PC-3 (cell line): ENCODE results near the gene PEX14. TPM values are rescaled to one million over a fixed set of nuclear protein-coding genes. Genes with fewer than 3 reads are reported as not detected.

Experiments
- ATAC-seq: fragments of 200-7000 bp; cut with Tn5 transposase; 2 replicates; pipeline ENCODE4 v1.9.1; 2020; ENCODE audit warnings: mild to moderate bottlenecking, moderate library complexity
- BruUV-seq: library from RNA; stranded (reverse); fragments of 400-500 nt; replicated peaks from 2 replicates; lab custom pipeline; 2021; lab: Mats Ljungman, UMichigan
- CTCF ChIA-PET: fragments of 300-600 bp; sonication (Branson Sonifier 250); formaldehyde crosslinking; loops from one replicate; lab custom pipeline; 2022; ENCODE audit warnings: antibody characterized with exemption; lab: Charles Lee
- POLR2A ChIA-PET: fragments of 300-600 bp; sonication (Branson Sonifier 250); formaldehyde crosslinking; loops from one replicate; lab custom pipeline; 2022; ENCODE audit warnings: antibody characterized with exemption; ENCODE audit not compliant: unreplicated experiment; lab: Charles Lee
- DNase-seq: peaks from one replicate; pipeline ENCODE4 v3.0.0-alpha.2; 2015
- H2AFZ ChIP-seq: fragments of 300-600 bp; sonication (generic); 2 replicates; pipeline ENCODE4 v1.6.0; 2016; ENCODE audit warnings: antibody characterized with exemption, low read length
- H3F3A ChIP-seq: fragments of 300-600 bp; sonication (generic); one replicate; pipeline ENCODE4 v1.6.0; 2017; ENCODE audit warnings: antibody characterized with exemption, low read length, control low read depth, mild to moderate bottlenecking; ENCODE audit not compliant: unreplicated experiment
- H3K27ac ChIP-seq: fragments of 300-600 bp; sonication (generic); 2 replicates; pipeline ENCODE4 v1.5.1; 2016; ENCODE audit warnings: mild to moderate bottlenecking, low read length
- H3K27me3 ChIP-seq: fragments of 300-600 bp; sonication (generic); 2 replicates; pipeline ENCODE4 v1.6.1; 2016; ENCODE audit warnings: low read length, mixed read lengths
- H3K36me3 ChIP-seq: fragments of 300-600 bp; sonication (generic); 2 replicates; pipeline ENCODE4 v1.6.1; 2016; ENCODE audit warnings: low read depth, mixed run types, low read length, mixed read lengths
- H3K4me1 ChIP-seq: fragments of 300-600 bp; sonication (generic); 2 replicates; pipeline ENCODE4 v1.5.1; 2016; ENCODE audit warnings: low read length; ENCODE audit not compliant: insufficient read depth
- H3K4me2 ChIP-seq: fragments of 300-600 bp; sonication (generic); 2 replicates; pipeline ENCODE4 v1.6.0; 2016; ENCODE audit warnings: low read length
- H3K4me3 ChIP-seq: fragments of 300-600 bp; sonication (generic); 2 replicates; pipeline ENCODE4 v1.5.1; 2016; ENCODE audit warnings: mild to moderate bottlenecking, low read length, mixed read lengths
- H3K79me2 ChIP-seq: fragments of 300-600 bp; sonication (generic); 2 replicates; pipeline ENCODE4 v1.6.1; 2017; ENCODE audit warnings: low read length, mixed read lengths
- H3K9ac ChIP-seq: fragments of 300-600 bp; sonication (generic); 2 replicates; pipeline ENCODE4 v1.6.0; 2016; ENCODE audit warnings: mild to moderate bottlenecking, low read length
- H3K9me2 ChIP-seq: fragments of 300-600 bp; sonication (generic); replicated peaks from 2 replicates; pipeline ENCODE4 v1.6.1; 2016; ENCODE audit warnings: mixed run types, low read length, mixed read lengths
- H3K9me3 ChIP-seq: fragments of 300-600 bp; sonication (generic); 2 replicates; pipeline ENCODE4 v1.6.1; 2016; ENCODE audit warnings: low read length, mixed read lengths
- H4K20me1 ChIP-seq: fragments of 300-600 bp; sonication (generic); 2 replicates; pipeline ENCODE4 v1.6.1; 2016; ENCODE audit warnings: low read length, mixed read lengths
- EZH2 ChIP-seq: fragments of 300-600 bp; sonication (generic); IDR thresholded peaks from one replicate; pipeline ENCODE4 v1.6.1; 2017; ENCODE audit warnings: antibody characterized with exemption, mild to moderate bottlenecking, low read length; ENCODE audit not compliant: unreplicated experiment
- EZH2phosphoT487 ChIP-seq: fragments of 300-600 bp; sonication (generic); IDR thresholded peaks from 2 replicates; pipeline ENCODE4 v1.6.1; 2018; ENCODE audit warnings: mild to moderate bottlenecking, antibody characterized with exemption, low read length, borderline replicate concordance
- intact Hi-C: fragments of 100-400 bp; cut with micrococcal nuclease; formaldehyde crosslinking; loops from 2 replicates; pipeline ENCODE4 v1.9.0; 2023
- total RNA-seq: library from RNA; depleted of rRNA; stranded (reverse); fragments of >200 nt; gene quantifications from 2 replicates; pipeline ENCODE4 v1.2.3, GENCODE V29; 2014
- TF ChIP-seq, protein P1 (sequence below): fragments of 300-600 bp; sonication (generic); conservative IDR thresholded peaks from 2 replicates; pipeline ENCODE4 v1.5.1; 2017; ENCODE audit warnings: antibody characterized with exemption, low read depth, mild to moderate bottlenecking, low read length

Gene PEX14
- total RNA-seq, 1 experiment from 2014 or later: 24.9 TPM

DNA sequence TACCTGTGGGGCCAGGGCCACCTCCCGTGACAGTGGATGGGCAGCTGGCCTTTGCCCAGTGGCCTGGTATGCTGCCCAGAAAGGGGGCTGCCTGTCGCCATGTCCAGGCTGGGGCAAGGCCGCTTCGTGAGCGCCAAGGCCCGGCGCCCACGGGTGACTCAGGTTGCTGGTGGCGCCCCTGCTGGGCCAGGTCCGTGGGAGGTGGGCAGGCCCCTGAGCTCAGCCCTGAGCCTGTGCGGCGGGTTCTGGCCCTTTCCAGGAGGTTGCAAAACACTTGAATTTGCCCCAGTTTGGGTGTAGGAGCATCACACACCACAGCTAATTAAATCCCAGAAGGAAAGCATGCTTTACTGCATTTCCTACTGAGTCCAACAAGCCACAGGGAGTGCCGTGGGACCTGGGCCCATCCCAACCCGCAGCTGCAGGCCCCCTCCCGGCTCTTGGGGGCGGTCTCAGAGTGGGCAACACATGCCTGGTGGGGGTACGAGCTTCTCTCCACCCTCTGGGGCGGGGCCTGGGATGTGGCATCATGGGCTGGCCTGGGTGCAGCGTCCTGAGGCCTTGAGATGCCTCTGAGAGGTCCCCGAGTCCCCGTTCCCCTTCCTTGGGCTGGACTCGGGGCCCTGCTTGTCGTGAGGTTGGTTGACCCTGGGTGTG lies 159.8 kb downstream of the PEX14 start:
- no peak overlapping the region for H3K4me3 ChIP-seq
- H3K27ac ChIP-seq: peak overlapping the region; percentile 92
- no peaks in the 10 kb centered on the region for H3K27me3 ChIP-seq
- H3K9ac ChIP-seq: peak overlapping the region; percentile 84
- DNase-seq (peak; percentile 5), ATAC-seq (peak; percentile 32)
- H4K20me1 ChIP-seq: no peaks in the 10 kb centered on the region
- H3K9me2 ChIP-seq: no peaks in the 10 kb centered on the region
- peaks cover 24% of the 10 kb centered on the region for H3K4me1 ChIP-seq
- CTCF ChIA-PET: interaction anchor here (0.5 to 0.6 kb wide), 2 partner anchors 112 to 158 kb away, joined by 3 to 6 read pairs; no protein-coding TSS in a partner anchor
- no TSS peak for BruUV-seq
- intact Hi-C loops: loop anchor here (1.0 to 5.0 kb wide), 3 partner anchors 36 to 158 kb away; no protein-coding TSS in a partner anchor
- H3F3A ChIP-seq: no peaks in the 10 kb centered on the region
- no peaks in the 10 kb centered on the region for H3K9me3 ChIP-seq
- H2AFZ ChIP-seq: 0 out of 2 replicates have a peak overlapping the region, but pooled peaks have one; percentile 4
- POLR2A ChIA-PET: interaction anchor here (0.5 kb wide), 1 partner anchor 134 kb away, joined by 8 read pairs; no protein-coding TSS in a partner anchor
- H3K4me2 ChIP-seq: peak overlapping the region; percentile 79
- no peaks in the 10 kb centered on the region for H3K79me2 ChIP-seq
- no peak for TF ChIP-seq EZH2phosphoT487
- TF ChIP-seq, protein P1, sequence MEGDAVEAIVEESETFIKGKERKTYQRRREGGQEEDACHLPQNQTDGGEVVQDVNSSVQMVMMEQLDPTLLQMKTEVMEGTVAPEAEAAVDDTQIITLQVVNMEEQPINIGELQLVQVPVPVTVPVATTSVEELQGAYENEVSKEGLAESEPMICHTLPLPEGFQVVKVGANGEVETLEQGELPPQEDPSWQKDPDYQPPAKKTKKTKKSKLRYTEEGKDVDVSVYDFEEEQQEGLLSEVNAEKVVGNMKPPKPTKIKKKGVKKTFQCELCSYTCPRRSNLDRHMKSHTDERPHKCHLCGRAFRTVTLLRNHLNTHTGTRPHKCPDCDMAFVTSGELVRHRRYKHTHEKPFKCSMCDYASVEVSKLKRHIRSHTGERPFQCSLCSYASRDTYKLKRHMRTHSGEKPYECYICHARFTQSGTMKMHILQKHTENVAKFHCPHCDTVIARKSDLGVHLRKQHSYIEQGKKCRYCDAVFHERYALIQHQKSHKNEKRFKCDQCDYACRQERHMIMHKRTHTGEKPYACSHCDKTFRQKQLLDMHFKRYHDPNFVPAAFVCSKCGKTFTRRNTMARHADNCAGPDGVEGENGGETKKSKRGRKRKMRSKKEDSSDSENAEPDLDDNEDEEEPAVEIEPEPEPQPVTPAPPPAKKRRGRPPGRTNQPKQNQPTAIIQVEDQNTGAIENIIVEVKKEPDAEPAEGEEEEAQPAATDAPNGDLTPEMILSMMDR: no peak
- TF ChIP-seq EZH2: no peak
- no peaks in the 10 kb centered on the region; the same call in 1 of the 2 replicates for H3K36me3 ChIP-seq

DNA sequence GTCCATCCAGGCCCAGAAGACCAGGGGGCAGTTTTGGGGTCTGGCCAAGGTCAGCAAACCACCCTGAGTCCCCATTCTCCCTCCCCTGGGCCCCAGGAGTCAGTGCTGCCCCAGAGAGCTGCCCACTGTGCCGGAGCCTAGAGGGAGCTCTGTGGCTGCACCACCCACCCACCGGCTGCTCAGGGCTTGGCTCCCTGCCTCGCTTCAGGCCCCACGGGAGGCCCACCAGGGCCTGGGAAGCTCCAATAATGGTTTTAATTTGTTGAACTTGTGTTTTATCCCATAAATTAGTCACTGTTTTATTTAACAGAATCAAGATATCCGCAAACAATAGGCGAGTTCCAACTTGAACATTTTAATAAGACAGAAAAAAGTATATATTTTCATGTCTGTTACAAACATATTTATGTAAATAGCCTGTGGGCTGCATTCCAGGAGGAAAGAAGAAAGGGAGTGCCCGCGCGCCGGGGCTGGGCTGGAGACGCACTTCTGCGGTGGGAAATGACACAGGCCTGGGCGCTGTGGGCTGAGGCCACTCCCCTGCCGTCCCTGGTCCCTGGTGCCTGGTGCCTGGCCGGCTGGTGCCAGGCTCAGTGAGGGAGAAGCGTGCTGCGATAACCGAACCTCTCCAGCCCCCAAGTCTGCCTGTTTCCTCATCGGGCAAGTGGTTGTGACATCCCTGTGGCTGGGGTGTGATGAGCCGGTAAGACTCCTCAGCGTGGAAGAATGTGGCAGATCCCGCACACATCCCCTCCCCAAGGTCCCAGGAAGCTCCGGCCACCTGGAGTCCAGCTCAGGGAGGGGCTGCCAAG lies 160.5 kb downstream of the PEX14 start:
- Histone ChIP-seq H4K20me1 (no peaks in the 10 kb centered on the region), H3K27ac (peak overlapping the region; percentile 92), H3K4me2 (peak overlapping the region; percentile 79), H3K9me3 (no peaks in the 10 kb centered on the region), H3K79me2 (no peaks in the 10 kb centered on the region), H3K9ac (peak overlapping the region; percentile 84), H2AFZ (peak overlapping the region; percentile 47), H3K4me3 (peak overlapping the region; percentile 46; the same call in 1 of the 2 replicates), H3K9me2 (no peaks in the 10 kb centered on the region), H3K27me3 (no peaks in the 10 kb centered on the region), H3F3A (no peaks in the 10 kb centered on the region), H3K4me1 (peaks cover 24% of the 10 kb centered on the region), H3K36me3 (no peaks in the 10 kb centered on the region; the same call in 1 of the 2 replicates)
- no TSS peak for BruUV-seq
- peak; percentile 73 for ATAC-seq
- peak; percentile 79 for DNase-seq
- ChIA-PET POLR2A (interaction anchor here (0.5 kb wide), 1 partner anchor 135 kb away, joined by 8 read pairs; no protein-coding TSS in a partner anchor), CTCF (interaction anchor here (0.6 kb wide), 1 partner anchor 123 kb away, joined by 3 read pairs; no protein-coding TSS in a partner anchor)
- intact Hi-C loops: loop anchor here (1.0 to 5.0 kb wide), 3 partner anchors 36 to 157 kb away; no protein-coding TSS in a partner anchor
- TF ChIP-seq EZH2phosphoT487 (peak; percentile 82), EZH2 (no peak)
- TF ChIP-seq, protein P1: peak; percentile 51
